PFSK-1 (cell line): ENCODE measurements around the gene PITPNM1.

Experiments
- FOXP2 ChIP-seq: optimal IDR thresholded peaks from 2 replicates; pipeline ENCODE3; 2011; ENCODE audit warnings: borderline replicate concordance, control low read depth, inconsistent platforms; ENCODE audit not compliant: insufficient read depth; ENCODE audit errors: extremely low read length, extremely low read depth
- POLR2AphosphoS5 ChIP-seq: IDR thresholded peaks from 2 replicates; pipeline ENCODE4 v1.6.1; 2012; ENCODE audit warnings: low read depth, mild to moderate bottlenecking, control low read depth, low read length, moderate library complexity
- SIN3A ChIP-seq: IDR thresholded peaks from 2 replicates; pipeline ENCODE4 v1.6.1; 2012; ENCODE audit warnings: mild to moderate bottlenecking, low read length, moderate library complexity, borderline replicate concordance; ENCODE audit not compliant: insufficient read depth
- TAF1 ChIP-seq: IDR thresholded peaks from 2 replicates; pipeline ENCODE4 v1.6.1; 2012; ENCODE audit warnings: low read length, control low read depth, borderline replicate concordance; ENCODE audit not compliant: insufficient read depth
- TF ChIP-seq, protein P1 (sequence below), 2 experiments: IDR thresholded peaks; 2 replicates each; pipeline versions ENCODE4 v1.6.1 to v1.8.0; 2011 to 2012; ENCODE audit warnings: low read depth in 2 of 2, low read length in 2 of 2, control low read depth in 1 of 2, inconsistent platforms in 1 of 2, mild to moderate bottlenecking in 1 of 2, moderate library complexity in 1 of 2; ENCODE audit not compliant: insufficient read depth in 1 of 2

Gene PITPNM1

DNA sequence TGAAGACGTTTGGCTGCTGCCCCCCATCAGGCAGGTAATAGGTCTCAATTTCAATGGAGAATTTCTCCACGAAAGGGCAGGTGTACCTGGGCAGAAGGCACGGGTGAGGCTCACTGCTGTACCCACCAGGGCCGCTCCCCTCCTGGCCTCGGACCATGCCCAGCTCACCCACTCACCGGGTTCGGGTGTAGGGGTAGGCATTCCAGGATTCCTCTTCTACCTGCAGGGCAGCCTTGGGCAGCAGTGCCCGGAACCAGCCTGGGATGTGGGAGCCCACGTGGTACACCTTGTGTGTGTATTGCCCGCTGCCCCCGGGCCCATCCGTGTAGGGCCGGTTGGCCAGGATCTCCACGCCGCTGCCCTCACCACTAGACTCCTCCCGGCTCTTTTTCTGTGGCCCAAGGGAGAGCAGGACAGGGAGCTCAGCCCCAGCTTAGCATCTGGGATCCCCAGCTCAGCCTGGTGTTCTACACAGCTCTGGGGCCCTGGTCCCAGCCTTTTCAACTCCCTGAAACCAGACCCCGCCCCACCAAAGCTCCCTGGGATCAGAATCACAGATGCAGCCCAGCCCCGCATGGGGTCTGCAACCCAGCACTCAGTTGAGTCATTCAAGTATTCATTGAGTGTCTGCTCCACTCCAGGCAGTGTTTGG is 2.7 kb downstream of the PITPNM1 start:
- TF ChIP-seq, protein P1, sequence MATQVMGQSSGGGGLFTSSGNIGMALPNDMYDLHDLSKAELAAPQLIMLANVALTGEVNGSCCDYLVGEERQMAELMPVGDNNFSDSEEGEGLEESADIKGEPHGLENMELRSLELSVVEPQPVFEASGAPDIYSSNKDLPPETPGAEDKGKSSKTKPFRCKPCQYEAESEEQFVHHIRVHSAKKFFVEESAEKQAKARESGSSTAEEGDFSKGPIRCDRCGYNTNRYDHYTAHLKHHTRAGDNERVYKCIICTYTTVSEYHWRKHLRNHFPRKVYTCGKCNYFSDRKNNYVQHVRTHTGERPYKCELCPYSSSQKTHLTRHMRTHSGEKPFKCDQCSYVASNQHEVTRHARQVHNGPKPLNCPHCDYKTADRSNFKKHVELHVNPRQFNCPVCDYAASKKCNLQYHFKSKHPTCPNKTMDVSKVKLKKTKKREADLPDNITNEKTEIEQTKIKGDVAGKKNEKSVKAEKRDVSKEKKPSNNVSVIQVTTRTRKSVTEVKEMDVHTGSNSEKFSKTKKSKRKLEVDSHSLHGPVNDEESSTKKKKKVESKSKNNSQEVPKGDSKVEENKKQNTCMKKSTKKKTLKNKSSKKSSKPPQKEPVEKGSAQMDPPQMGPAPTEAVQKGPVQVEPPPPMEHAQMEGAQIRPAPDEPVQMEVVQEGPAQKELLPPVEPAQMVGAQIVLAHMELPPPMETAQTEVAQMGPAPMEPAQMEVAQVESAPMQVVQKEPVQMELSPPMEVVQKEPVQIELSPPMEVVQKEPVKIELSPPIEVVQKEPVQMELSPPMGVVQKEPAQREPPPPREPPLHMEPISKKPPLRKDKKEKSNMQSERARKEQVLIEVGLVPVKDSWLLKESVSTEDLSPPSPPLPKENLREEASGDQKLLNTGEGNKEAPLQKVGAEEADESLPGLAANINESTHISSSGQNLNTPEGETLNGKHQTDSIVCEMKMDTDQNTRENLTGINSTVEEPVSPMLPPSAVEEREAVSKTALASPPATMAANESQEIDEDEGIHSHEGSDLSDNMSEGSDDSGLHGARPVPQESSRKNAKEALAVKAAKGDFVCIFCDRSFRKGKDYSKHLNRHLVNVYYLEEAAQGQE (IDR thresholded peaks at IDR 0.05; ENCODE audit: insufficient read depth in 1 of 2, low read depth in 2 of 2, low read length in 2 of 2) = no peak
- TF ChIP-seq TAF1 = no peak

DNA sequence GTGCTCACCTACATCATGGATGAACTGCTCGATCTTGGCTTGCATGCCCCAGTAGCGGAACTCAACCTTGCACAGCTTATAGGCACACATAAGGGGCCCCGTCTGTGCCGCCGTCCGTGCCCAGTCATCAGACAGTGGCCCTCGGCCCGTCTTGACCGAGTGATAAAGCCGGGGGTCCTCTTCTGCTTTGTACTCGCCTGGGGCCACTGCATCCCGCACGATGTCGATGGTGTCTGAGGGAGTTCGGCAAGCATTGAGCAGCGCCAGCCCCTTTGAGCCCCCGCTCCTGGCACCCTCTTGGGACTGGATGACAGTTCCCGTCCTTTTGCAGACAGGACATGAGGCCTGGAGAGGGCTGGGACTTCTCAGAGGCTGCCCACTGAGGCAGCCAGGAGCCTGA is 3.3 kb downstream of the PITPNM1 start:
- TF ChIP-seq, protein P1 (IDR thresholded peaks at IDR 0.05; ENCODE audit: insufficient read depth in 1 of 2, low read depth in 2 of 2, low read length in 2 of 2) = no peak
- TF ChIP-seq FOXP2 (no peak), POLR2AphosphoS5 (no peak), SIN3A (no peak), TAF1 (no peak)

DNA sequence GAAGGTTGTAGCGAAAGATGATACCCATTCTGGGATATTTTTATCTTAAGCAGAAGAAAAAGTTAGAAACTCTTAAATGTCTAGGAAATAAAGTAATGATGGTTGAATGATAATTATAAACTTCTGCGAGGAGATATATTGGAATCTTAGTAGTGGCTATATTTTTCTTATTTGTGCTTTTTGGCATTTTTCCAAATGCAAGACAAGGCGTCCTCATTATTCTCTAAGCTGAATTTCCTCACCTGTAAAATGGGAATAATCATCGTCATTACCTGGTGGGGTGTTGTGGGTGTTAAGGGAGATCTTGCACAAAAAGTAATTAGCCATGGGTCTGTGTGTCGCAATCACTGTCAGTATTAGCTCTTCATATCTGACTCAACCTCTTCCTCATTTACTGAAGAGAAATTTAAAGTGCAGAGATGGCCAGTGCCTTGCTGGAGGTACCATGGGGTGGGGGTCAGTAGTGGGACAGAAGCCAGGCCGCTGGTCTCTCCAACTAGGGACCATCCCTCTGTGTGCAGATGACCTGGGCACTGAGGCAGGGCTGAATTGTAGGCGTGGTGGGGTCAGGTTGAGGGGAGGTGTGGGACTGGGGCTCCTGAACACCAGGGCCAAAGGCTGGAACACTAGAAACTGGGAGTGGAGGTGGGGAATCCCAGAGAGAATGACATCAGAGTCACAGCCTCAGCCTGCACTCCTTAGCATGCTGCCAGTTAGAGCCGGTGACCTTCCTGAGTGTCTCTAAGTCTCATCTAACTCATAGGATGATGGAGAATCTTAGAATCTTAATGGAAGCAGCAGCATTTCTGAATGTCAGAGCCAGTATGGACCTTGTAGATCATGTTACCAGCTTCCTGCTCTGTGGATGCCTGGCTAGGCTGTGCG is 4.1 kb downstream of the PITPNM1 start:
- no peak for TF ChIP-seq TAF1
- TF ChIP-seq SIN3A = no peak
- TF ChIP-seq, protein P1 (IDR thresholded peaks at IDR 0.05; ENCODE audit: insufficient read depth in 1 of 2, low read depth in 2 of 2, low read length in 2 of 2) = no peak
- TF ChIP-seq FOXP2 = no peak
- TF ChIP-seq POLR2AphosphoS5 = no peak

DNA sequence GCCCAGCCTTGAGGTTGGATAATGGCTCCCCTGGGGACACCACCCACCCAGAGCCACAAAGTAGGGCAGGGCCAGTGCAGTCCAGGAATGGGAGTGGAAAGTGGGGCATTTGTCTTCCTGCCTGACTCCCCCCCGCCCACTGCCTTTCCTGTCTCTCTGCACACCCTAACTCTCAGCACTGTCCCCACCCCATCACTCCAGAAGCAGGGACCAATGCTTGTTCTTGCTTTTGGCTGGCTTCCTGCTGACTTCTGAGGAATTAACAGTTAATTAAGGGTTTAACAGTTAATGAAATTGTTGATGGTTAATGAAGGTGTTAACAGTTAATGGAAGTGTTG is 4.7 kb downstream of the PITPNM1 start:
- TF ChIP-seq POLR2AphosphoS5 (no peak), SIN3A (no peak), FOXP2 (no peak), TAF1 (no peak)
- TF ChIP-seq, protein P1 (IDR thresholded peaks at IDR 0.05; ENCODE audit: insufficient read depth in 1 of 2, low read depth in 2 of 2, low read length in 2 of 2) = no peak
